GM12878 (cell line): ENCODE measurements around the gene SRSF8. TPM values are rescaled to one million over a fixed set of nuclear protein-coding genes. Genes with fewer than 3 reads are reported as not detected.

Experiments
- ATF3 ChIP-seq: IDR thresholded peaks from 2 replicates; pipeline ENCODE4 v1.6.1; 2011; ENCODE audit warnings: low read depth, mild to moderate bottlenecking, low read length, moderate library complexity, borderline replicate concordance; ENCODE audit errors: extremely low read depth
- CHD2 ChIP-seq: IDR thresholded peaks from 2 replicates; pipeline ENCODE4 v1.6.1; 2011; ENCODE audit warnings: low read depth, low read length, improper control_type of control experiment, borderline replicate concordance
- CREB1 ChIP-seq: IDR thresholded peaks from 2 replicates; pipeline ENCODE4 v1.6.1; 2012; ENCODE audit warnings: low read depth, mild to moderate bottlenecking, inconsistent platforms
- E2F8 ChIP-seq: fragments of 450-650 bp; IDR thresholded peaks from 2 replicates; pipeline ENCODE4 v1.6.1; 2018; ENCODE audit warnings: mild to moderate bottlenecking, low read depth, moderate library complexity; ENCODE audit not compliant: partially characterized antibody
- EGR1 ChIP-seq, 2 experiments: IDR thresholded peaks; 1 replicate in 1 of 2; 2 replicates in 1 of 2; pipeline ENCODE4 v1.6.1; 2011 to 2012; ENCODE audit warnings: low read depth in 2 of 2, low read length in 2 of 2, borderline replicate concordance in 1 of 2, mild to moderate bottlenecking in 1 of 2, moderate library complexity in 1 of 2
- GATAD2B ChIP-seq: fragments of 450-650 bp; conservative IDR thresholded peaks from 2 replicates; pipeline ENCODE4 v1.6.1; 2017; ENCODE audit warnings: low read depth, mild to moderate bottlenecking, moderate library complexity
- KDM1A ChIP-seq: fragments of 200-600 bp; sonication (generic); IDR thresholded peaks from 2 replicates; pipeline ENCODE4 v1.6.1; 2016; ENCODE audit warnings: borderline replicate concordance
- MAX ChIP-seq: IDR thresholded peaks from 2 replicates; pipeline ENCODE4 v1.6.1; 2012; ENCODE audit warnings: low read depth, low read length, improper control_type of control experiment
- NFYA ChIP-seq: IDR thresholded peaks from 2 replicates; pipeline ENCODE4 v1.6.1; 2011; ENCODE audit warnings: low read depth, mild to moderate bottlenecking, low read length, improper control_type of control experiment, borderline replicate concordance
- NR2C2 ChIP-seq: IDR thresholded peaks from 2 replicates; pipeline ENCODE4 v1.6.1; 2011; ENCODE audit warnings: borderline replicate concordance, low read depth; ENCODE audit not compliant: control insufficient read depth, insufficient read length
- PAX5 ChIP-seq: IDR thresholded peaks from 2 replicates; pipeline ENCODE4 v1.6.1; 2011; ENCODE audit warnings: low read depth, low read length, borderline replicate concordance
- PRDM15 ChIP-seq: fragments of 450-650 bp; formaldehyde crosslinking; IDR thresholded peaks from 2 replicates; pipeline ENCODE4 v1.4.0; 2020; ENCODE audit warnings: mild to moderate bottlenecking, moderate library complexity
- SKIL ChIP-seq: fragments of 450-650 bp; IDR thresholded peaks from 2 replicates; pipeline ENCODE4 v1.6.1; 2017; ENCODE audit warnings: mild to moderate bottlenecking, low read depth, inconsistent platforms; ENCODE audit not compliant: poor library complexity, severe bottlenecking
- SMAD1 ChIP-seq: fragments of 450-650 bp; IDR thresholded peaks from 2 replicates; pipeline ENCODE4 v1.6.1; 2018; ENCODE audit warnings: mild to moderate bottlenecking, low read depth; ENCODE audit not compliant: partially characterized antibody
- SPI1 ChIP-seq: IDR thresholded peaks from 2 replicates; pipeline ENCODE4 v1.6.1; 2011; ENCODE audit warnings: low read depth, mild to moderate bottlenecking, low read length, moderate library complexity, borderline replicate concordance; ENCODE audit not compliant: insufficient read depth
- SREBF1 ChIP-seq: IDR thresholded peaks from 2 replicates; pipeline ENCODE4 v1.6.1; 2012; ENCODE audit warnings: mild to moderate bottlenecking, low read length
- SREBF2 ChIP-seq: IDR thresholded peaks from 2 replicates; pipeline ENCODE4 v1.6.1; 2012; ENCODE audit warnings: mild to moderate bottlenecking, low read length
- TAF1 ChIP-seq: IDR thresholded peaks from 2 replicates; pipeline ENCODE4 v1.6.1; 2011; ENCODE audit warnings: mild to moderate bottlenecking, low read depth, low read length, borderline replicate concordance
- YY1 ChIP-seq: IDR thresholded peaks from 2 replicates; pipeline ENCODE4 v1.6.1; 2011; ENCODE audit warnings: low read depth, mild to moderate bottlenecking, low read length
- polyA plus RNA-seq, 11 experiments: library from polyadenylated mRNA; depleted of rRNA in 4 of 11; unstranded in 6 of 11; stranded (reverse) in 5 of 11; fragments of >200 nt; fragmentation: Nextera tagmentation in 4 of 11; fragmentation: Illumina TruSeq in 1 of 11; extraction: Ambion mirVana in 4 of 11; extraction: Trizol in 1 of 11; gene quantifications; 1 replicate in 1 of 11; 2 replicates in 10 of 11; pipeline versions ENCODE4 v1.2.1 to v1.2.3, GENCODE V29; 2011 to 2016; ENCODE audit warnings: inconsistent platforms in 2 of 11, missing spikeins in 2 of 11, low read depth in 1 of 11
- total RNA-seq, 4 experiments: library from RNA; depleted of rRNA in 3 of 4; stranded (reverse); fragments of >200 nt in 3 of 4; fragmentation: Illumina TruSeq in 1 of 4; extraction: Trizol in 1 of 4; gene quantifications; 2 replicates each; pipeline versions ENCODE4 v1.2.1 to v1.2.3, GENCODE V29; 2013 to 2021

Gene SRSF8
- total and polyA plus RNA-seq, 10 of the 15 experiments (the other 5 are each of a cell fraction or from before 2014, with no cell fraction given): 14.2 to 43.1 (median 27.1) TPM

- TF ChIP-seq E2F8 (no peak), PAX5 (no peak), ATF3 (no peak), KDM1A (no peak), SPI1 (peak; percentile 46; the same call in 1 of the 2 replicates), PRDM15 (no peak), CHD2 (no peak; the same call in 1 of the 2 replicates), YY1 (peak; percentile 92), NFYA (no peak), SMAD1 (no peak), NR2C2 (no peak), MAX (peak; percentile 41; the same call in 1 of the 2 replicates), SREBF2 (no peak), EGR1 (IDR thresholded peaks at IDR 0.05; ENCODE audit: borderline replicate concordance in 1 of 2, low read depth in 2 of 2, low read length in 2 of 2) (peak in 1 of 2 experiments; percentile 86; a peak in 2 of 3 replicates), SREBF1 (no peak), CREB1 (0 out of 2 replicates have a peak, but pooled peaks have one; percentile 3), GATAD2B (peak; percentile 92; the same call in 1 of the 2 replicates), SKIL (no peak), TAF1 (peak; percentile 89)
Measured at GRCh38 chr11:95089620-95090542, 23.2 kb downstream of the SRSF8 start, which contains the start of gene ENDOD1 (continued).
